ENCODE data around the gene SDF2.

- TF ChIP-seq CTCF (IDR thresholded peaks at IDR 0.05) (no peak), POLR2A (IDR thresholded peaks at IDR 0.05) (no peak)
Measured at GRCh38 chr17:28623696-28624095, 38.0 kb downstream of the SDF2 start.

Measured in heart left ventricle (tissue), 13 donors.